ENCODE results near the gene PI4K2B.
A peak's percentile ranks its signal among the peaks of the same experiment; 100 is the strongest.
"Not testable (repeated sequence)": the region's sequence is repeated elsewhere in the genome, so short reads cannot be mapped to it uniquely, and the experiment has no call there.

Gene PI4K2B

DNA sequence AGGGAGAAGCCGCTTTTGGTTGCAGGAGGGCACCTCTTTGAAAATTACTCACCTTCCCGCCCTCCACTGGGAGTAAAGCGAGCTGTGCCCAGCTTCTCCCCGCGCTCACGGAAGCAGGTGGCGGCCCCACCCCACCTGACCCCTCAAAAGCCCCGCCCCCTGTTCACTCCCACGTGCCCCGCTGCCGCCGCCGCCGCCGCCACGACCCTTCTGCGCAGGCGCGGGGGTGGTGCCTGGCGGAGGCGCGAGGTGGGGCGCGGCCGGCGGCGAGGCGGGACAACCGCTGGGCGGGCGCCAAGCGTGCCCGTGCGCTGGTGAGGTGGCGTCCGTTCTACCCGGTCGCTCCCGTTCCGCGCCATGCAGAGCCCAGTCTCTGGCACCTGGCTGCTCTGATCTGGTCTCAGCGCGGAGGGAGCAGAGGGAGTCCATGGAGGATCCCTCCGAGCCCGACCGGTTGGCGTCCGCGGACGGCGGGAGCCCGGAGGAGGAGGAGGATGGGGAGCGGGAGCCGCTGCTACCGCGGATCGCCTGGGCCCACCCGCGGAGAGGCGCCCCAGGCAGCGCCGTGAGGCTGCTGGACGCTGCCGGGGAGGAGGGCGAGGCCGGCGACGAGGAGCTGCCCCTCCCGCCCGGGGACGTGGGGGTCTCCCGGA, at the start of gene PI4K2B:
Gene PI4K2B, plus strand, starts transcription at position 297 of the 653 bp plus-strand sequence. Its CDS starts 131 bp downstream, at position 428.
- DNase-seq (ENCODE audit: low read depth in 2 of 2) = peak; percentile 85 to 92

DNA sequence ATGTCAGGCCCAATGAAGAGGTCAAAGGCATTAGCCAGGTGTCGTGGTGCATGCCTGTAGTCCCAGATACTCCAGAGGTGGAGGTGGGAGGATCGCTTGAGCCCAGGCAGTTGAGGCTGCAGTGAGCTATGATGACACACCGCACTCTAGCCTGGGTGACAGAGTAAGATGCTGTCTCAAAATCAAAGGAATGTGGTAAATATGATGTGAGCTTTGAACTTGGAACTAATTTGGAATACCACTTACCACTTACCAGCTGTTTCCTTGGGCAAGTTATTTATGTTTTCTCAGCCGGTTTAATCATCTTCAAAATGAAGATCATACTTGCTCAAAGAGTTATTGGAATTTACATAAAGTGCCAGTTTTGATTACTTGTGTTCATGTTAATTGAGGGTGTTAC, 49.8 kb upstream of the PI4K2B start:
- DNase-seq (ENCODE audit: low read depth in 2 of 2) = no peak

DNA sequence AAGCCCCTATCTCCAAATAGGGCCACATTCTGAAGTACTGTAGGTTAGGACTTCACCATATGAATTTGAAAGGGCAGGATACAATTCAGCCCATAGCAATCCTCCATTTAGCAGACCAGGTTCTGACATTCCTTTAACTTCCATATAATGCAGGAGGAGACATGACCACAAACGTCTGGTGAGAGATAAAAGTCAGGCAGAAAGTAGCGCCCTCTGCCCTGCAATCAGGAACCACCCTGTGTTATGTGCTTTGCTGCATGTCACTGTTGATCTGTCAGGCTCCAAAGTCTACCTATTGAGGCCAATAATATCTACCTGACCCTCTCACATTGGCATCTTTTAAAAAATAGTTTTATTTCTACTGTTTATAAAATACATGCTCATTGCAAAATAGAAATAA, 43.4 kb upstream of the PI4K2B start:
- DNase-seq (ENCODE audit: low read depth in 2 of 2) = no peak

DNA sequence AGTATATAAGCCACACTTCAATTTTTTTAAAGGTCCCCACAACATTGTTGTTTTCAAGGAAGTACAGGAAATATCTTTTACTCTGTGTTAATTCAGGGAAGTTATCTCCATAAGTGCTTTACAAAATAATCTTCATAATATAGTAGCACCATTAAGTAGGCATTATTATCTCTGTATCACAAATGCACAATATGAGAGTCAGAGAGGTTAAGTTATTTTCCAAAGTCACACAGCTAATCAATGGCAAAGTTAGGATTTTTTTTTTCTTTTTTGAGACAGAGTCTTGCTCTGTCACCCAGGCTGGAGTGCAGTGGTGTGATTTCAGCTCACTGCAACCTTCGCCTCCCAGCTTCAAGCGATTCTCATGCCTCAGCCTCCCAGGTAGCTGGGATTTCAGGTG, 35.1 kb upstream of the PI4K2B start:
- no peak for DNase-seq (ENCODE audit: low read depth in 2 of 2)

DNA sequence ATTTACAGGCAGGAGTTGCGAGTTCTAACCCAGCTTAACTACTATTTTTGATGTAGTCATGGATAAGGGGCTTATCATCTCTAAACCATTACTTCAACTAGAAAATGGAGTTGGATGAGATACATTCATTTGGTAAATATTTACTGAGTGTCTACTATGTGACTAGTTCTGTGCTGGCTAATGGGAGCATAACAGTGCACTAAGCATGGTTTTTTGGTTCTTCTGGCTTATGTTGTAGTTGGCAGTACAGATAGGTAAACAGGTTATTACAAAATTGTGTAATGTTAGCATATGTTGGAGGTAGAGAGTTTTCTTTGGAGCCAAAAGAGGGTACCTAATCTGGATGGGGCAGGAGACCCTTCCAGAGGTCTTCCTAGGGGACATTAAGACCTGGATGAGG, 25.8 kb upstream of the PI4K2B start:
- no peak for DNase-seq (ENCODE audit: low read depth in 2 of 2)

DNA sequence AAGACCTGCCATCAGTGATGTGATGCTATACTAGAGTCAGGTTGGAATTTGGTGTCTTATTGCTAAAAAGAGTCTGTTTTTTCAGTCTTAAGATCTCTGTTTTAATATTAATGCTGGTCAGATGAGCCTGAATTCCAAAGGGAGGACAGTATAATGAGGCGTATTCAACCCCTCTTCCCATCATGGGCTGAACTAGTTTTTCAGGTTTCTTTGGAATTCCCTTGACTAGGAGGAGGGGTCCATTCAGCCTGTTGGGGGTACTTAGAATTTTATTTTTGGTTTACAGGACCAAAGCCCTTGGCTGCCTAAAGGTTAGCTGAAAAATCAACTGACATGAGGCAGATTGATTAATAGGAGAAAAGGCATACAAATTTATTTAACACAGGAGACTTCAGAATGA, 24.1 kb upstream of the PI4K2B start:
- no peak for DNase-seq (ENCODE audit: low read depth in 2 of 2)

DNA sequence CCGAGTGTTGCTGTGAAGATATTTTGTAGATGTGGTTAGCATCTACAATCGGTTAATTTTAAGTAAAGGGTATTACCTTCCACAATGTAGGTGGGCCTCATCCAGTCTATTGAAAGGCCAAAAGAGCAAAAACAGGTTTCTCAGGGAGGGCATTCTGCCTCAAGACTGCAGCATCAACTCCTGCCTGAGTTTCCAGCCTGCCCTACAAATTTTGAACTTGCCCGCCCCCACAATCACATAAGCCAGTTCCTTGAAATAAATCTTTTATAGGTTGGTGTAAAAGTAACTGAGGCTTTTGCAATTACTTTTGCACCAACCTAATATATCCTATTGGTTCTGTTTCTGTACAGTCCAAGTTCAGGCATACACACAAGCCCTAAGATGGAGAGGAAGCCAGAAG, 22.1 kb upstream of the PI4K2B start:
- DNase-seq (ENCODE audit: low read depth in 2 of 2) = no peak

DNA sequence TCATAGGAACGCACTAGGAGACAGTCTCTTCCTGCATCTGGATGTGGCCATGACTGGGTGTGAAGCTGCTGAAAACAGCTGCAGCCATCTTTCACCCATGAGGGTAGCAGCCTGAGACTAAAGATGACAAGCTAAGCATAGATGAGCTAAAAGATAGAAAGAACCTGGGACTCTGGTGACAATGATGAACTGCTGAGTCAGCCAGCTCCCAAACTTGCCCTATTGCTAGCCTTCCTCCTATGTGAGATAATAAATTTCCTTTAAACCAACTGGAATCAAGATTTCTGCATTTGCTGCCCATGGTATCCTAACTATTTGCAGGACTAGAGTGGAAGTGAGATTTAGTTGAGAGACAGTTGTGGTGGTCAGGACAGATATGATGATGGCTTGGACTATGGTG, 21.0 kb upstream of the PI4K2B start:
- DNase-seq (ENCODE audit: low read depth in 2 of 2) = no peak

DNA sequence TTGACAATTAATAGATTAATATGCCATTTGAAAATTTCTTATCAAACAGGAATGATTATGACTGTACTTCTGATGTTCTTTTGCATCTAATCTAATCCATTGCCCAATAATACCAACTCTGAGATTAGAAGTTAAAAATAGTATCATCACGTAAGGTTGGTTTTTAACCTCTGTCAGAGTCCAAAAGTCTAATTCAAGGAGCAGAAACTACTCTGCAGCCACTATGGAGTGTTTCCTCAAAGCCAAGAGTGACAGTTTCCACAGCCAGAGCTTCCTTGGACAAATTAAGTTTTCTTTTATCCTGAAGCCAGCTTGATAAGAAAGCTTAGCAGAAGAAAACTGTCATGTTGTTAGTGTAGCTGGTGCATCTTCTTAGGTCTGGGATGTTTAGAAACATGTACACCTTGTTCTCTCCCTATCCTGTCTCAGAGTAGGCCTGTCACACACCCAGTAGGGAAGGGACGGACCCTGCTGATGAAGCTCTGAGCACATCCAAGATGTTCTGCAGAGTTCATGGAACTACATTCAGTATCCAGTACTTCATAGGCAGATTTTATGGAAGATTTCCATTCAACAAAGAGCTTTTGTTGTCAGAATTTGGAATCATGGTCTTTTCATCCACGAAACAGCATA, 20.4 kb upstream of the PI4K2B start:
- DNase-seq (ENCODE audit: low read depth in 2 of 2) = no peak

DNA sequence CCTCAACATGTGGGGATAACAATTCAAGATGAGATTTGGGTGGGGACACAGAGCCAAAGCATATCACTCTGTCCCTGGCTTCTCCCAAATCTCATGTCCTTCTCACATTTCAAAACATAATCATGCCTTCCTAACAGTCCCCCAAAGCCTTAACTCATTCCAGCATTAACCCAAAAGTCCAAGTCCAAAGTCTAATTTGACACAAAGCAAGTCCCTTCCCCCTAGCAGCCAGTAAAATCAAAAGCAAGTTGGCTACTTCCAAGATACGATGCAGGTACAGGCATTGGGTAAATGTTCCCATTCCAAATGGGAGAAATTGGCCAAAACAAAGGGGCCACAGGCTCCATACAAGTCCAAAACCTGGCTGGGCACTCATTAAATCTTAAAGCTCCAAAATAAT, 19.1 kb upstream of the PI4K2B start:
- not testable (repeated sequence) for DNase-seq (ENCODE audit: low read depth in 2 of 2)

DNA sequence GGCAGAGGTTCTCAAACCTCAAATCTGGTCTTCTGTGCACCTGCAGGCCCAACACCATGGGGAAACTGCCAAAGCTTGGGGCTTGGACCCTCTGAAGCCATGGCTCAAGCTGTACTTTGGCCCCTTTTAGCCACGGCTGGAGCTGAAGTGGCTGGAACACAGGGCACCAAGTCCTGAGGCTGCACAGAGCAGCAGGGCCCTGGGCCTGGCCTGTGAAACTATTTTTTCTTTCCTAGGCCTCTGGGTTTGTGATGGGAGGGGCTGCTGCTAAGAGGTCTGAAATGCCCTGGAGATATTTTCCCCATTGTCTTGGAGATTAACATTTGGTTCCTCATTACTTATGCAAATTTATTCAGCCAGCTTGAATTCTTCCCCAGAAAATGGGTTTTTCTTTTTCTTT, 18.3 kb upstream of the PI4K2B start:
- no peak for DNase-seq (ENCODE audit: low read depth in 2 of 2)

DNA sequence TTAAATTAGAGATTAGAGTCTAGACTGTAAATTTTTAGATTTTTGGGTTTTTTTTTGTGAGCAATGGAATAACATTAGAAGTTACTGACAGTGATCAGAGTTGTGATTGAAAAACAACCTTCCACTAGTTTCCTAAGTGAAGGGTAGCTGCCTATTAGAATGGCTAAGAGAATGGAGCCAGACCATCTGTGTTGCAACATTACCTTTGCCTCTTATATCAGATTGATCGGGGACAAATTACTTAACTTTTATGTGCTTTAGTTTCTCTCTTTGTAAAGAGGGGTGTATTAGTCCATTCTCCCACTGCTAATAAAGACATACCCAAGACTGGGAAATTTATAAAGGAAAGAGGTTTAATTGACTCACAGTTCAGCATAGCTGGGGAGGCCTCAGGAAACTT, 12.5 kb upstream of the PI4K2B start:
- DNase-seq (ENCODE audit: low read depth in 2 of 2) = no peak

DNA sequence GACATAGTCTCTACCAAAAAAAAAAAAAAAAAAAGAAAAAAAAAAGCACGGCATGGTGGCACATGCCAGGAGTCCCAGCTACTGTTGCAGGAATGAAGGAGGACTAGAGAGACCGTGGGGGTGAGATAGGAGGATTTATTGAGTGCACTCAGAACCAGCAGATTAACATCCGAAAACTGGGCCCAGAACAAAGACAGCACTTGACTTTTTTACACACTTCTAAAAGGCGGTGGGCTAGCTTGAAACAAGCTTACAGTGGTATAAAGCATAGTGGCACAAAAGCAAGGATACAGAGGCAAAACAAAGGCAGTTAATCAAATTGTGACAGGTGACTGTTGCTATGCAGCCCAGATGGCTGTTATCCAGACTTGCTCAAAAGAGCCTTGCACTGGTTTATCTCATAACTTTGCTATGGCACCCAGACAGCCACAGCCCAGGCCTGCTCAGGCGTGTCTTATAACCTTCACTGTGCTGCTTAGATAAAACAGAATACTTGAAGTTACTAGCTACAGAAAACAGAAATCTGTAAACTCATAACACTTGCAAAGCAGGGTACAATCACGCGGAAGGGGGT, 9.9 kb upstream of the PI4K2B start:
- DNase-seq (ENCODE audit: low read depth in 2 of 2) = no peak

DNA sequence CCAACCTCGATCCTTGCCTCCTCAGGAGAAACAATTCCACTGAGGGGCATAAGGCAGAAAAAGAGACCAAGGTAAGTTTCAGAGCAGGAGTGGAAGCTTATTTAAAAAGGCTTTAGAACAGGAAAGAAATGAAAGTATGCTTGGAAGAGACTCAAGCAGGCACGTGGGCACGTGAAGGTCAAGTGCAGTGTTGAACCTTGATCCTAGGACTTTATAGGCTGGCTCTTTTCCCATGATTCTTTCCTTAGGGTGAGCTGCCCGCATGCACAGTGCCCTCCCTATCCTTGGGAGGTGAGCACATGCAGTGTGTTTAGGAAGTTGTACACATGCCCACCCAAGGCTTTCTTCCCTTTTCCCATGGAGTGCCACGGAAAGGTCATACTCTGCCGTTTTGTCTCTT, 4.0 kb upstream of the PI4K2B start:
- no peak for DNase-seq (ENCODE audit: low read depth in 2 of 2)

DNA sequence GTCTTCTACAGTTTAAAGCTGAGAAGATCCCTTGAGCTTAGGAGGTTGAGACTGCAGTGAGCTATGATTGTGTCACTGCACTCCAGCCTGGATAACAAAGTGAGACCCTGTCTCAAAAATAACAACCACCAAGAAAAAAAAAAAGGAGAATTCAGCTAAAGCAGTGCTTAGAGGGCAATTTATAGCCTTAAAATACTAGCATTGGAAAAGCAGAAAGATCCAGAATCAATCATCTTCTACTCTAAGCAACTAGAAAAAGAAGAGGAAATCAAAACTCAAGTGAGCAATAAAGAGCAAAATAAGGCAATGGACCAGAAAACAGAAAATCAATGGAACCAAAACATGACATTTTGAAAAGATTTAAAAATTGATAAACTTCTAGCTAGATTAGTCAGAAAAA, 639 bp upstream of the PI4K2B start:
- DNase-seq (ENCODE audit: low read depth in 2 of 2) = no peak

DNA sequence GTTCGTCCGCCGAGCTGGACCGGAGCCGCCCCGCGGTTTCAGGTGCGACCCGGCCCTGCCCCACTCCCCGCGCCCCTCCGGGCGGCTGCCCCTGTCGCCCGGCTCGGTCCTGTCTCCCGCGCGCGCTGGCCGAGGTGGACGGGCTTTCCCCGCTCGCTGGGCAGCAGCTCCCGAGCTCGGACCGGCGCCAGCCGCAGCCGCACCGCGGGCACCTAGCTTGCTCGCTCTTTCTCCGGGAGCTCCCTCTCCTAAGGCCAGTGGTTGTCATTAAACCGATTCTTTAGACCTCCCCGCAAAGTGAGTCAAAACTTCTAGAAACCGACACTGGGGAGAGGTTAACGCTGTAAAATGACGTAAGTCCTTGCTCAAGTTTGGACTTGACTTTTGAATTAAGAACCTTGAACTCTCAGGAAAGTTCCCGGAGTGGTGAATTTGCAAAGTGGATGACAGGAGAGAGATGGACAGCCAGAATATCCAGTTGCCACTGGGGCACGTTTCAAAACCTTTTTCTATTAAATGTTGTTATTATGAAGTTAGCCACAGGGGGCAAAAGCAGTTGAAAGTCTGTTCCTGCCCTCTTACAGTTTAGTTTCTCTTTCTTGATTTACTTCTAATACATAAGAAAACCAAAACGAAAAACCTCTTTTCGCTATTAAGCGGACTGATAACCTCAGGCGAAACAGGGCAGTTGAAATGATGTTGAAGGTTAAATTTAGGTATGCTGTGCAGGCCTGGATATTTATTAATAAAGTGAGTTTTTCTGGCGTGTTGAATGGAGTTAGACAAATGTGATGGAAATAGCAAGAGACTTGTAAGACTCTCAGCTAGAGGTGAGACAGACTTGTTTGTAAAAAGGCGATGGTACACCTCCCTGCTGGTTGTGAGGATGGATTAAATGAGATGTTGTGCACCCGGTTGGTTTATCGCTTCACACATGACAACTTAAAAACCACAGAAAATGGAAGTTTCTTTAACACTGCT, 847 bp downstream of the PI4K2B start:
- DNase-seq (ENCODE audit: low read depth in 2 of 2) = peak in 1 of 2 donors; percentile 30

DNA sequence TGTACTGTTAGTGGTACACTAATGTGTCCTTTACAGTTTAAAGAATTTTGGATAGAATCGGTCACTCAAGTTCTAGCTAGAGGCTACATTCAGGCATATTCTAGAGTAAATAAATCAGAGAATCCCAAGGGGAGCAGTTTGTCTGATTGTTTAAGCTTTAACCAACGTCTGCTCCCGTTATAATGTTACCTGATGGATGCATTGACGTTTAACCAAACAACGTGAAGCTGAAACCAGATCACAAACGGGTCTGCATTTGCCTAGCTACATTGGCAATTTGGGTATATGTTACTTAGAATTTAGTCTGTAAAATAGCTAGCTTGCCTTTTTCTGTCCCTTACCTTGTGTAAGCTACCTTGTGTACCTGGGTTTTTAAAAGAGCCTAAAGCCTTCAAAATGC, 1.6 kb downstream of the PI4K2B start:
- no peak for DNase-seq (ENCODE audit: low read depth in 2 of 2)

DNA sequence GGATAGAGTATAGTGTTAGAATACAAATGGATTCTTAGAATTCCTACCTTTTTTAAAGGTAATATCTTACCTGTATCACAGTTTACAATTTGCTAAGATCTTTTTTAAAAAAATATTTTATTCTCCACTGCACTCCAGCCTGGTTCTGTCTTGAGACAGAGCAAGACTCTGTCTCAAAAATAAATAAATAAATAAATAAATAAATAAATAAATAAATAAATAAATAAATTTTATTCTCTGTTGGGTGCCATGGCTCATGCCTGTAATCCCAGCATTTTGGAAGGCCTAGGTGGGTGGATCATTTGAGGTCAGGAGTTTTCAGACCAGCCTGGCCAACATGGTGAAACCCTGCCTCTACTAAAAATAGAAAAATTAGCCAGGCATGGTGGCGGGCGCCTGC, 2.2 kb downstream of the PI4K2B start:
- not testable (repeated sequence) for DNase-seq (ENCODE audit: low read depth in 2 of 2)

DNA sequence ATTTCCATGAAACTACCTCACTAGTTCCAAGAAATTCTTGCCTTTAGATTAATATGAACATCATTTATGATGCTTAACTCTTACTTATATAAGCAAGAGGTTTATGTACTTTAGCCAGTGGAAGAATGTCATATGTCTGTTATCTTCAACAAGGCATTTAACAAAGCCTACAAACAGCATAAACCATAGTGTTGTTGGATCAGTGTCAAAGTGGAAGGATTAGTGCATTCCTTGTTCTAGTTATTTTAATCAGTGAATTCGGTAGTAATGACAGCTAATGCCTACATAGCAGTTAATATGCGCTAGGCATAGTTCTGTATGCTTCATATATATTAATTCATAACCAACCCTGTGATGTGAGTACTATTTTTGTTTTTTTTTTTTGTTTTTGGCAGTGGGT, 3.1 kb downstream of the PI4K2B start:
- no peak for DNase-seq (ENCODE audit: low read depth in 2 of 2)

DNA sequence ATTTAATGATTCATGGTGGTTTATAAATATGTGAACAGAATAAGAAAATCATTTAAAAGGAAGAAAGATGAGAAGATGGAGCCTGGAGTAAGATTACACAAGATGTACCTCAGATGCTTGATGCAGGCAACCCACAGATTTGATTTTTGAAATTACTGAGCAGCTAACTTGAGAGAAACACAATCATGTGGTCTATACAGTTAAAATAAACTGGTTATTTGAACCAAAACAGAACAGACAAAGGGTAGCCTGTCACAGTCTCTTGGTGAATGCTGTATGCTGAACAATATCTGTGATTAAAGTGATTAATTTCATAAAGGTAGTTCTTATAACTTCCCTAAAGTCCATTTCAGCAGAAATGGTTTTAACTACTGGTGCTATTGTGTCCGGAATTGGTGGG, 4.2 kb downstream of the PI4K2B start:
- no peak for DNase-seq (ENCODE audit: low read depth in 2 of 2)

DNA sequence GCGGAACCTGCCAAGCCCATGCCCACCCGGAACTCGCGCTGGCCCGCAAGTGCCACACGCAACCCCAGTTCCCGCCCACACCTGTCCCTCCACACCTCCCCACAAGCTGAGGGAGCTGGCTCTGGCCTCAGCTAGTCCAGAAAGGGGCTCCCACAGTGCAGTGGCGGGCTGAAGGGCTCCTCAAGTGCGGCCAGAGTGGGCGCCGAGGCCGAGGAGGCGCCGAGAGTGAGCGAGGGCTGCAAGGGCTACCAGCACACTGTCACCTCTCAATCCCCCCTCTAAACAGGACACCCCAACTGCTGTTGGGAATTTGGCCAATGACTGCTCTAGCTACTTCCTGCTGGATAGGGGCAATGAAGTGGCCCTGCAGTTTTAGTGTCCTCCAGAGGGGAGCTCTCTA, 5.7 kb downstream of the PI4K2B start:
- not testable (repeated sequence) for DNase-seq (ENCODE audit: low read depth in 2 of 2)

DNA sequence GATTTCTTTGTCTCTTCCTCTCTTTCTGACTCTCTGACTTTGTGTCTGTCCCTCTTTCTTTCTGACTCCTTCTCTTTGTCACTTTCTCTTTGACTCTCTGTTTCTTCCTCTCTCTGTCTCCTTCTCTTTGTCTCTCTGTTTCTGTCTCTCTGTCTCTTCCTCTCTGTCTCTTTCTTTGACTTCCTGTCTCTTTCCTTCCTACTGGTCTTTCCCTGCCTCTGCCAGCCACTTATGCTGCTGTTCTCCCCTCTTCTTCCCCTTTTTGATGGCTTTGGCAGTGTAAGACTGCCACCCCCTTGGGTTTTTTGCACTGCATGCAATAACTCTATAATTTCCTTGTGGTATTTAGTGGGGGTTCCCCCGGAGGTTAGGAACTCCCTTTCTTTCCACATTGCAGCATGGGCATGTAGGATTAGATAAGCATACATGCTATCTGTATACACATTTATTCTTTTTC, 6.9 kb downstream of the PI4K2B start:
- not testable (repeated sequence) for DNase-seq (ENCODE audit: low read depth in 2 of 2)

All from stimulated activated CD4-positive, alpha-beta T cell treated with anti-CD3 and anti-CD28 coated beads, Interleukin-15, amount 100 ng/mL, for 48 hours (primary cell).